Adrenal gland (tissue), 19 donors: ENCODE data around the gene PBX2. TPM values are rescaled to one million over a fixed set of nuclear protein-coding genes. Genes with fewer than 3 reads are reported as not detected.

Source experiments
- DNase-seq, 7 donors: peaks; one replicate each; pipeline ENCODE4 v3.0.0-alpha.2; 2019 to 2020
- H3K27ac ChIP-seq, 5 donors: fragments of 200-600 bp; sonication (generic) in 4 of 5; 1 replicate in 3 of 5; 2 replicates in 2 of 5; pipeline versions ENCODE4 v1.5.1 to v1.8.0; 2016 to 2020; ENCODE audit warnings: mild to moderate bottlenecking in 1 of 5
- H3K27me3 ChIP-seq: fragments of 200-600 bp; 2 replicates; pipeline ENCODE4 v1.8.0; 2021
- H3K36me3 ChIP-seq, 2 donors: fragments of 200-600 bp; replicated peaks in 1 of 2; 1 replicate in 1 of 2; 2 replicates in 1 of 2; pipeline versions ENCODE4 v1.5.1 to v1.8.0; 2018 to 2022
- H3K4me1 ChIP-seq, 2 donors: fragments of 200-600 bp; replicated peaks in 1 of 2; 1 replicate in 1 of 2; 2 replicates in 1 of 2; pipeline versions ENCODE4 v1.5.1 to v1.8.0; 2018 to 2021
- H3K4me3 ChIP-seq, 4 donors: fragments of 200-600 bp; sonication (generic) in 3 of 4; one replicate each; pipeline ENCODE4 v1.5.1; 2016 to 2018
- H3K9me3 ChIP-seq, 3 donors: fragments of 200-600 bp; sonication (generic) in 1 of 3; replicated peaks in 1 of 3; 1 replicate in 2 of 3; 2 replicates in 1 of 3; pipeline versions ENCODE4 v1.5.1 to v1.8.0; 2016 to 2021
- POLR2A ChIP-seq, 2 donors: fragments of 450-650 bp; IDR thresholded peaks; one replicate each; pipeline ENCODE4 v1.6.1; 2017; ENCODE audit warnings: antibody characterized with exemption in 2 of 2, mild to moderate bottlenecking in 2 of 2, moderate library complexity in 1 of 2
- WGBS, 4 donors: extraction: QIAGEN DNeasy Blood & Tissue Kit in 2 of 4; methylation state at CpG; one replicate each; pipeline versions ENCODE4 v1.1.5 to v1.1.7; 2013 to 2017; 5-methylcytosine and 5-hydroxymethylcytosine counted together
- intact Hi-C, 2 donors: fragments of 100-400 bp; cut with DNase I; formaldehyde crosslinking; loops; one replicate each; pipeline versions ENCODE4 v1.14.1 to v1.15.0; 2022 to 2023
- long read RNA-seq, 10 donors: library from polyadenylated mRNA in 3 of 10; unstranded in 2 of 10; stranded (forward) in 1 of 10; transcript quantifications; one replicate each; pipeline ENCODE4 v2.0.0 and lab custom pipeline, GENCODE V29; 2021 to 2026
- polyA plus RNA-seq, 3 donors: library from polyadenylated mRNA; stranded (reverse); fragments of 200-250 nt in 2 of 3; fragments of 350-450 nt in 1 of 3; fragmentation: Illumina TruSeq in 1 of 3; extraction: RNeasy Lipid Tissue Mini Kit (QIAGEN cat#74804) in 1 of 3; gene quantifications; one replicate each; pipeline ENCODE4 v1.2.3, GENCODE V29; 2013 to 2014
- total RNA-seq, 9 donors: library from RNA; depleted of rRNA in 4 of 9; stranded (reverse); fragments of >200 nt in 4 of 9; fragments of 120-200 nt in 1 of 9; fragmentation: NEBNext Ultra II Directional in 1 of 9; extraction: Animal tissue kit (Norgen Biotek cat#: 25700) in 1 of 9; gene quantifications; one replicate each; pipeline versions ENCODE4 v1.1.0 to v1.2.4, GENCODE V29; 2013 to 2023
- TF ChIP-seq, protein P1 (sequence below), 6 experiments: fragments of 450-650 bp in 4 of 6; fragments of 200-600 bp in 2 of 6; sonication (generic) in 1 of 6; IDR thresholded peaks; 1 replicate in 5 of 6; 2 replicates in 1 of 6; pipeline versions ENCODE4 v1.5.1 to v1.8.0; 2016 to 2021; ENCODE audit warnings: antibody characterized with exemption in 6 of 6, mild to moderate bottlenecking in 2 of 6, moderate library complexity in 1 of 6
- donor health status: healthy with polysubstance abuse.
- donor health status: Bipolar disorder and iron deficiency.
- donor health status: DM: yes; HTN: yes; CAD: no.
- donor health status: DM: no; HTN: no; CAD: no.
- donor health status: DM: no; HTN: no; CAD: no.
- donor health status: DM: yes; HTN: yes; CAD: no.

PBX2 gene, protein sequence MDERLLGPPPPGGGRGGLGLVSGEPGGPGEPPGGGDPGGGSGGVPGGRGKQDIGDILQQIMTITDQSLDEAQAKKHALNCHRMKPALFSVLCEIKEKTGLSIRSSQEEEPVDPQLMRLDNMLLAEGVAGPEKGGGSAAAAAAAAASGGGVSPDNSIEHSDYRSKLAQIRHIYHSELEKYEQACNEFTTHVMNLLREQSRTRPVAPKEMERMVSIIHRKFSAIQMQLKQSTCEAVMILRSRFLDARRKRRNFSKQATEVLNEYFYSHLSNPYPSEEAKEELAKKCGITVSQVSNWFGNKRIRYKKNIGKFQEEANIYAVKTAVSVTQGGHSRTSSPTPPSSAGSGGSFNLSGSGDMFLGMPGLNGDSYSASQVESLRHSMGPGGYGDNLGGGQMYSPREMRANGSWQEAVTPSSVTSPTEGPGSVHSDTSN
- total RNA-seq: 100 to 1,000 TPM in 1 of 9 donors, 10 to 100 TPM in 8; 34.4 to 109 (median 53.3) TPM
- polyA plus RNA-seq: 100 to 1,000 TPM in 1 of 3 donors, 10 to 100 TPM in 2; 46.6 to 211 (median 85.1) TPM
- long read RNA-seq, donor 1, partial matches to known transcripts: 0 of 5 reads
- long read RNA-seq, donor 1, other reads (novel, unspliced or antisense): 0 of 5 reads
- long read RNA-seq, donor 2, partial matches to known transcripts: 0 of 6 reads
- long read RNA-seq, donor 2, other reads (novel, unspliced or antisense): 0 of 6 reads
- long read RNA-seq, donor 3, transcript PBX2-201 (9 exons, 3,205 nt): major isoform, 6 of 14 reads
- long read RNA-seq, donor 3, partial matches to known transcripts: 5 of 14 reads
- long read RNA-seq, donor 3, other reads (novel, unspliced or antisense): 0 of 14 reads
- long read RNA-seq, donor 4, partial matches to known transcripts: 0 of 1 reads
- long read RNA-seq, donor 4, other reads (novel, unspliced or antisense): 1 of 1 reads
- long read RNA-seq, donor 5, transcript PBX2-201 (9 exons, 3,205 nt): major isoform, 26 of 36 reads
- long read RNA-seq, donor 5, partial matches to known transcripts: 4 of 36 reads
- long read RNA-seq, donor 5, other reads (novel, unspliced or antisense): 5 of 36 reads
- long read RNA-seq, donor 6: 0 reads
- long read RNA-seq, donor 7, partial matches to known transcripts: 0 of 3 reads
- long read RNA-seq, donor 7, other reads (novel, unspliced or antisense): 0 of 3 reads
- long read RNA-seq, donor 8, transcript PBX2-201 (9 exons, 3,205 nt): major isoform, 16 of 16 reads
- long read RNA-seq, donor 8, partial matches to known transcripts: 0 of 16 reads
- long read RNA-seq, donor 8, other reads (novel, unspliced or antisense): 0 of 16 reads
- long read RNA-seq, donor 9, partial matches to known transcripts: 0 of 2 reads
- long read RNA-seq, donor 9, other reads (novel, unspliced or antisense): 0 of 2 reads
- long read RNA-seq, donor 10, partial matches to known transcripts: 0 of 2 reads
- long read RNA-seq, donor 10, other reads (novel, unspliced or antisense): 0 of 2 reads

DNA sequence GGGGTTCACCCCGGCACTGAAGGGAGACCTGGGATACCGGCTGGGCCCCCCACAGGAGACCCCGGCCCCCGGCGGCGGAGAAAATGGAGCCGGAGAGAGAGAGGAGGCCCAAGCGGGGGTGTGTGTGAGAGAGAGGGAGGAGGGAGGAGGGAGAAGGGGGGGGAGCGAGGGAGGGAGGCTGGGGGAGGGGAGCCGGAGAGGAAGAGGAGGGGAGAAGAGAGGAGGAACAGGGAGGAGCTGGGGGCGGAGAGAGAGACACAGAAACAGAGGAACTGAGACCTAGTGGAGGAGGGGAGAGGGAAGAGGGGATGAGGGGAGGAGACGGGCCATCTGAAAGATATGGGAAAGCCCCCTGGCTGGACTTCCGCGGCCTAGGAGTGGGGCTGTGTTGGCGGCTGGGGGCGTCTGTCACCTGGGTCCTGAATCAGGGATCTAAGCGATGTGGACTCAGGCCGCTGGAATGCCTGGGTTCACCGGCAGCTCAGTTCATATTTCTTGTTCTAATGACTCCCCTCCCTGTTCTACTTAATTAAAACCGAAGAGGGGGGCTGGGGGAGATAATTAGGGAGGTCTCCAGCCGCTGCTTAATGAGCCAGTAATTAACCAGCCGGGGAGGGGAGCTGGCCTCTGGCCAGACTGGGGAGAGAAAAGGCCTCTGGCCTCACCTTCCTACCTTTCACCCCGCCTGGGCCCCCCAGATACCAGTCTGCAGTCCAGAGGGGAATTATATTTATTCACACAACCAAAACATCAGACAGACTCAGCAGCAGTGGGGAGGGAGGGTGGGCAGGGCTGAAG, at the start of gene PBX2:
TSS of gene PBX2 (minus strand) at position 149 of the 798 bp plus-strand sequence. CDS start 287 bp downstream, outside the sequence.
- Histone ChIP-seq H3K27me3 (no peaks in the 10 kb centered on the region), H3K4me3 (peak within 1 kb of the TSS; percentile 25 to 82 (median 72)), H3K27ac (peak within 1 kb of the TSS; percentile 87 to 96 (median 89)), H3K9me3 (no peaks in the 10 kb centered on the region), H3K36me3 (peaks cover 0 to 23% of the 10 kb centered on the region in 2 donors), H3K4me1 (peaks cover 16 to 54% of the 10 kb centered on the region in 2 donors)
- peak; percentile 93 to 98 (median 95) for DNase-seq
- 1 to 5% (median 2%) methylated on average over 10 to 22 of the region's 23 CpGs for WGBS, 4 donors
- peak in 1 of 2 donors; percentile 78 for TF ChIP-seq POLR2A (IDR thresholded peaks at IDR 0.05)
- TF ChIP-seq, protein P1, sequence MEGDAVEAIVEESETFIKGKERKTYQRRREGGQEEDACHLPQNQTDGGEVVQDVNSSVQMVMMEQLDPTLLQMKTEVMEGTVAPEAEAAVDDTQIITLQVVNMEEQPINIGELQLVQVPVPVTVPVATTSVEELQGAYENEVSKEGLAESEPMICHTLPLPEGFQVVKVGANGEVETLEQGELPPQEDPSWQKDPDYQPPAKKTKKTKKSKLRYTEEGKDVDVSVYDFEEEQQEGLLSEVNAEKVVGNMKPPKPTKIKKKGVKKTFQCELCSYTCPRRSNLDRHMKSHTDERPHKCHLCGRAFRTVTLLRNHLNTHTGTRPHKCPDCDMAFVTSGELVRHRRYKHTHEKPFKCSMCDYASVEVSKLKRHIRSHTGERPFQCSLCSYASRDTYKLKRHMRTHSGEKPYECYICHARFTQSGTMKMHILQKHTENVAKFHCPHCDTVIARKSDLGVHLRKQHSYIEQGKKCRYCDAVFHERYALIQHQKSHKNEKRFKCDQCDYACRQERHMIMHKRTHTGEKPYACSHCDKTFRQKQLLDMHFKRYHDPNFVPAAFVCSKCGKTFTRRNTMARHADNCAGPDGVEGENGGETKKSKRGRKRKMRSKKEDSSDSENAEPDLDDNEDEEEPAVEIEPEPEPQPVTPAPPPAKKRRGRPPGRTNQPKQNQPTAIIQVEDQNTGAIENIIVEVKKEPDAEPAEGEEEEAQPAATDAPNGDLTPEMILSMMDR (IDR thresholded peaks at IDR 0.05): no peak
- intact Hi-C loops: loop anchor here in 1 of 2 donors (5.0 kb wide), 1 partner anchor 78 kb away; no protein-coding TSS in a partner anchor

DNA sequence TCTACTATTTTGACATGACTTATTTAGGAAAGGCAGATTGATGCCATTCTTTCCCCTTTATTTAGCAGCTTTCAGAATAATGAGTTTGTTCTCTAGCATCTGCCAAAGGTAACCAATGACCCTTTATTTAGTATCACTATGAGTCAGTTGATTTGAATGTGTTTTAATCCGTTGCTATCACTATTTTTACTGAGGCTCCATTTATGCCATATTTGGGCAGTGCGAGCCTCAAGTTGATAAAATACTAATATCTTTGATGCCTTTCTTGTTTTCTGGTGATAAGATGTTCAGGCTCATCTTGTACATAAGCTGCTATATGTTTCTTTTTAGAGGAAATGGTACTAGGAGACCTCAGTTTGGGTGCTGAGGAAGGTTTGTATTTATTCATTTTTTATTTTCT, 49.5 kb upstream of the PBX2 start:
- DNase-seq: no peak
- Histone ChIP-seq H3K36me3 (no peaks in the 10 kb centered on the region), H3K9me3 (no peaks in the 10 kb centered on the region), H3K27me3 (no peaks in the 10 kb centered on the region), H3K4me1 (no peaks in the 10 kb centered on the region), H3K27ac (no peak overlapping the region), H3K4me3 (no peak overlapping the region)
- WGBS, 4 donors: 62 to 79% (median 72%) methylated on average over 2 of the region's 2 CpGs
- intact Hi-C loops: no loop called here
- no peak for TF ChIP-seq POLR2A (IDR thresholded peaks at IDR 0.05)
- TF ChIP-seq, protein P1 (IDR thresholded peaks at IDR 0.05): no peak

GRCh38 chr6:32234934-32235333, 44.9 kb upstream of the PBX2 start:
- Histone ChIP-seq H3K4me3 (no peak overlapping the region), H3K4me1 (no peaks in the 10 kb centered on the region), H3K27me3 (no peaks in the 10 kb centered on the region), H3K27ac (peak overlapping the region in 1 of 5 donors; percentile 40), H3K9me3 (no peaks in the 10 kb centered on the region), H3K36me3 (no peaks in the 10 kb centered on the region)
- no peak for TF ChIP-seq POLR2A (IDR thresholded peaks at IDR 0.05)
- TF ChIP-seq, protein P1 (IDR thresholded peaks at IDR 0.05): no peak
- 55 to 67% (median 59%) methylated on average over 4 of the region's 4 CpGs for WGBS, 4 donors
- DNase-seq: no peak
- intact Hi-C loops: no loop called here
